C4-2B (cell line): ENCODE data around the gene MBD6.

ENCODE experiments used
- CTCF ChIP-seq: fragments of 450-650 bp; conservative IDR thresholded peaks from 2 replicates; pipeline ENCODE4 v1.5.1; 2017; ENCODE audit warnings: mild to moderate bottlenecking
- ZFX ChIP-seq: fragments of 450-650 bp; IDR thresholded peaks from 2 replicates; pipeline ENCODE4 v1.6.1; 2017

- TF ChIP-seq CTCF (no peak), ZFX (no peak)
Observed at GRCh38 chr12:57487055-57487596, 35.5 kb upstream of the MBD6 start.
